Hematopoietic multipotent progenitor cell treated with erythropoietin and hydrocortisone succinate and interleukin-3 and kit ligand, for 8 days (in vitro differentiated cells): ENCODE results near the gene CR1L.
A peak's percentile ranks its signal among the peaks of the same experiment; 100 is the strongest.
"Not testable (repeated sequence)": the region's sequence is repeated elsewhere in the genome, so short reads cannot be mapped to it uniquely, and the experiment has no call there.

Source experiments
- DNase-seq: peaks from one replicate; pipeline ENCODE4 v3.0.0-alpha.2; 2015

Gene CR1L

DNA sequence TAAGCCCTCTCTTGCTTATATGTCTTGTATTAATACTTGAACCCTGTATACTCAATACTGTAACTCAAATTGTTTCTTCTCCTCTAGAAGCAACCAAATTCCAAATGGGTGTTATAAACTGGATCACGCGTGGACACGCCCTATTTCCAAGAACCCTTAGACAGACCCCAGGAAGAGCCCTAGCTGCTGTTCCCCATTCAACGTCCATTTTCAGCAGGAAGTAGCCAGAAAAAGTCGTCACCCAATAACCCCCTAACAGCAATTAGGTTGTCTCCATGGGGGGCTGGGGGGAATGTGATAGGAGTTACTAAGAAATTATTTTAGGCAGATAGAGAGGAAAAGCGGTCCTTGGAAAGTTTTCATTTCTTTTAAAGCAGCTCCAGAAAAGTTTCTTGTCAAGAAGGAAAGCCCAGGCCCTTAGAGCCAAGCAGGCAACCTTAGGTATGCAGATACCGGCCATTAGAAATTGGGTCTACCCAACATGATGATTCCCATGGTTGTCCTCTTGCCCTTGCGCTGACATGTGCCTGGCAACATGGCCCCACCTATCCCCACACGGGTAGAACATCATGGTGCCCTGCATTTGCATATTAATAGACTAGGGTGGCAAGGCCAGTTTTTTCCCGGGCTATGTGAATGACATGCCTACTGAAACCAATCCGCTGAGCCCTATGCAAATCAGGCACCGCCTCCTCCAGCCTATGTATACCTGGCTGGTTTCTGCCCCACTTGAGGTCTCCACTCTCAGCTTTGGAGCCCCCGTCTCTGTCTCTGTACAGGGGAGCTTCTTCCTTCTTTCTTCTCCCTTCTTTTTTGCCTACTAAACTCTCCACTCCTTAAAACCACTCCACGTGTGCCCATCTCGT, 102.9 kb downstream of the CR1L start:
- DNase-seq, result no peak

DNA sequence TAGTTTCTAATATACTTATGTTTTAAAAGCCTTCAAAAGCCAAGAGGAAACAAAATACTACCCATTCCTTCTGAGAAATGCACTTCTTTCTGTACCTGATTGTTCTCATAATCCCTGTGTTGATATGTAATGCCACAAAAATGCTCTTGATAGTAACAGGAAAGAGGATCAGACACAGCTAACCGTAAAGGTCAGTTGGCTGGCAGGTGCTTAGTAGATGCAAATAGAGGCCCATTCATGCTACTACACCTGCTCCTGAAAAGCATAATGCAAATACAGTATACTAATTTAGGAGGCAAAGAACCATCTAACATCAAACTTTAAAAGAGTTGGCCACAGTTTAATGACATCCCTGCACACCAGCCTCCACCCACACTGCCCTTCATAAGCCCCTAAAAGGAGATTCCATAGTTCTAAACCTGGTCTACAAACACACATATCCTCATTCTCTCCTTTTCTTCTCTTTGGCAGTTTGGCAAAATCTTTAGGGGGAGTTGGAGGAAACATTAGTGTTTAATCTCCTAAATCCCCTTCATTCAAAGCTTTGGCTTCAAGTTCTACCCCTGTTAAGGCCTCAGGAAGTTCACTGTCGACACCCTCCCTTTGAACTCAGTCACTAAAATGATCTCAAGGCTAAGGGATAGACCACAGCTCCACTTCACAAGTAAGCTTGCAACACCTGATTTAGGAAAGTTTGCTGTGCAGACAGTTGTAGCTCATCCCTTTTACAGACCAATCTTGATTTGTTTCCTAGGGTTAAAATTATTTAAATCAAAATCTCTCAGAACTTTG, 104.0 kb downstream of the CR1L start:
- no peak for DNase-seq

DNA sequence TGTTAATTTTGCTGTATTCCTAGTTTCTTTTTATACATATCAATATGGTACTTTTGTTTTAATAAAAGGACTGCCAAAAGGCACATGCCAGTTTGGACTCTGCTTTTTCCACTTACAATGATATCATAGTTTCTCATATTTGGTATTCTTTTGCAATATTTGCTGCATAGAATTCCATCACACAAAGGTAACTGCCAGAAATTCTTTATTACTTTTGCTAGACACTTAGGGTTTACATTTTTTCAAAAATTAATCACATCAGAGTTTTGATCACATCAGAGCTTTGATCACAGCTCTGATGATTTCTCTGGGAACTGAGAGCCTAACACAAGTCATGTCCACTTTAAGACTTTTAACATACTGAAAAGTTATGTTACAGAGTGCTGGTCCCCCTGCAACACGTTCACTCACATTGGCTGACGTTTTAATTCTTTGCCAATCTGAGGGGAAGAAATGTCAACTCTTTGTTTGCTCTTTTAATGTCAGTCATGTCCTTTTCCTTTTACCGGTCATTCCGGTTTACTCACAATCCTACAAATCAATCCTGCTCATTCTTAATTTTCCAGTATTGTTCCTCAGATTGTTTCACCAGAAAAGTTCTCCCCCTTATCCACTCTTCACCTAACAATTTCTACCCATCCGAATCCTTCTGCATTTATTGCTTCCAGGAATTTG, 105.8 kb downstream of the CR1L start:
- no peak for DNase-seq

DNA sequence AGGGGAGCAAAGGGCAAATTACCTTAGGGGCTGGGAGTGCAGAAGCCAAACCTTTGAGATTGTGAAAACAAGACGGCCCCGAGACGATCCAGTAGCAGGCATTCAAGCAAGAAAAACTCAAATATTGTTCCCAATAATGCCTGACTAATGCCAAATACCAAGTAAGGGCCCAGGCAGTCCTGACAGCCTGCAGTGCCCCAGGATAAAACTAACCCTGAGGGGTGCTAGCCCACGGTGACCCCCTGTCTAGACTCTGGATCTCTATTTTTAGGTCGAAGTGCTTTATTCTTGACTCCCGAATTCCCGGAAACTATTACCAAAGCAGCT, 106.5 kb downstream of the CR1L start:
- not testable (repeated sequence) for DNase-seq

GRCh38 chr1:207751790-207752455, 107.0 kb downstream of the CR1L start, which contains the start of gene CD46:
CD46 (plus strand) TSS chr1:207752054; CDS start chr1:207752213, 159 bp downstream.
- peak; percentile 98 for DNase-seq

GRCh38 chr1:207752456-207752998, 107.6 kb downstream of the CR1L start:
- DNase-seq, result peak; percentile 45

- no peak for DNase-seq
These were observed 108.7 kb downstream of the CR1L start for GRCh38 chr1:207753611-207754010.

DNA sequence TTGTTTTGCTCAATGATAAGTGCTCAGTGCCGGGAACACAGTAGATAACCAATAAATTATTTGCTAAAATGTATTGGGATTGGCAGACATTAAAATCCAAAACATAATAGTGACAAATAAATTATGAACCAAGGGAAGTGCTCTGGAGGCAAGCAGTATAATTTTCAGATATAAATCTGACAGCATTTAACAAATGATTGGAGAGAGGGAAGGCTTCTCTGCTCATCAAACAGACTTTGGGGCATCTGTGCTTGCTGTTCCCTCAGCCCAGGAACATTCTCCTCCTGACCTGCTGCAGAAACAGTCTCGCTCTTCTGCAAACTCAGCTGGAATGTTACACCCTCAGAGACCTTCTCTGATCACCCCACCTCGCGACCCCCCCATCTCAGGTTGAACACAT, 109.1 kb downstream of the CR1L start:
- no peak for DNase-seq

- DNase-seq, result no peak
These were observed 110.2 kb downstream of the CR1L start for GRCh38 chr1:207754974-207755700.

DNA sequence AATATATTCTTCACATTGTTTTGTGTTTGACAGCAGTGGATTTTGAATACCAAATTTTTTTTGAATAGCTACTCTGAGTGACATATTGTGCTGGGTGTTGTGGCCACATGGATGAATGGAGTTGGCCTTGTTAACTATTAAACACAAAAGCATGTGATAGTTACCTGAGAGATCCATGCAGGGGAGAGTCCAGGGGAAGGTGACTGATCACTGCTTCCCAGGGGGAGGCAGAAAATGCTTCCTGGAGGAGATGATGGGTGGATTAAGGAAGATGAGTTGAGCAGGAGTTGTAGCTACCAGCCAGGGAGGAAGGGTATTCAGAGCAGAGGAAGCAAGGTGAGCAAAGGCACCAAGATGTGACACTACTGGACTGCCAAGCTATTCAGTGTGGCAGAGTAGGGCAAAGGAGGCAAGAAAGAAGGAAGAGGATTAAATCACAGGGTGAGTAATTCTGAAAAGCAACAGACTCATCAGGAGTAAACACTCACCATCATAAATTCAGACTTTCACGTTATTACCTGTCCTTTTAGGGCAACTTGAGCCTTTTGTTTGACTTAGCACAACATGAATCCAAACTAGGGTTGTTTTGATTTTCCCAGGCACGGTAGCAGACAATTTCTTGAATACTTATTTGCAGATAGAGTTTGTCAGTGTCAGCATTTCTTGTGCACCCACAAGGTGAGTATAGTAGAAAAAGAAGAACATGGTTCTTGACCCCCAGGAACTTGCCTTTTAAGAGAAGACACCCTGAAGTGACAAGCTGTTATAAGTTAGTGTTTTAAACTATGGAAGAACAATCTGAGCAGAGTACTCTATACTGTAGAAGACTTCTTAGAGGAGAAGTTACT, 111.1 kb downstream of the CR1L start:
- DNase-seq, result no peak

DNA sequence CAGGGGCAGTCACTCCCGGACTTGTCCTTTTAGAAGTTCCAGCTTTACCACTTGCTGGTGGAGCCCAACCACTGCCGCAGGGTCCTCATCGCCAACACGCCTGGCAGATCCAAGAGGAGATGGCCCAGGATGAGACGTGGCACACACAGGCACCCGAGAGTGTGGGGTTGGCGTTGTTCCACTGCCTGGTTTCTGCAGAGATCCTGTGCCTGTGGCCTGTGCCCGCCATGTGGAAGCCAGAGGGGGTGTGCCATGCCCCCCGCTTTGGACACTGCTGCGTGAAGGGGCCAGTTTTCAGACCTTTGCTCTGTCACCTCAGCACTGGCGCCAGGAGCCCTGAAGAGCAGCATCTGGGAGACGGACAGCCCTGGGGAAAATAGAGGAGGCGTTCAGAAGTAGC, 117.7 kb downstream of the CR1L start:
- DNase-seq, result no peak

GRCh38 chr1:207763091-207763490, 118.2 kb downstream of the CR1L start:
- no peak for DNase-seq

- no peak for DNase-seq
These were observed 119.0 kb downstream of the CR1L start for GRCh38 chr1:207763972-207764371.

- peak; percentile 53 for DNase-seq
These were observed 121.6 kb downstream of the CR1L start for GRCh38 chr1:207766569-207766968.

- DNase-seq, result not testable (repeated sequence)
These were observed 125.6 kb downstream of the CR1L start for GRCh38 chr1:207770514-207770913.
